Globus pallidus (tissue), 1 donor: ENCODE data around the gene SLCO4A1.
"Not testable (repeated sequence)": the region's sequence is repeated elsewhere in the genome, so short reads cannot be mapped to it uniquely, and the experiment has no call there.

Experiments used
- DNase-seq: peaks from one replicate; pipeline ENCODE4 v3.0.0-alpha.2; 2015; ENCODE audit warnings: low spot score

SLCO4A1 gene

GRCh38 chr20:62623488-62624324 lies 18.6 kb upstream of the SLCO4A1 start:
- DNase-seq, result no peak

DNA sequence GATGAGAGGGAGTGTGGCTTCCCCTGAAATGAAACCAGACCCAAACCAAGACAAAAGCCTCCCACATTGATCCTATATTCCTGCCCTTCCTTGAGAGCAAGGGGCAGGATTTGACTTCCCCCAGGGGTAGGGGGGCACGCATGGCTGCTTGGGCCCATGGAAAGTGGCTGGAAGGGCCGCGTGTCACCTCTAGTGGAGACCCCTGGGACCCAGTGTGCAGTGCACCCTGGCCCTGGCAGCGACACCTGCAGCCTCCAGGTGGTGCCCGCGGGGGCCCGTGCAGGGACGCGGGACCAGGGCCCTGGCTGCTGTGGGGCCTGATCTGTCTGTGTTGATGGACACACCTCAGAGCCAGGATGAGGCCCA lies 18.0 kb upstream of the SLCO4A1 start:
- no peak for DNase-seq

- no peak for DNase-seq
Measured at GRCh38 chr20:62624719-62625453, 17.4 kb upstream of the SLCO4A1 start.

DNA sequence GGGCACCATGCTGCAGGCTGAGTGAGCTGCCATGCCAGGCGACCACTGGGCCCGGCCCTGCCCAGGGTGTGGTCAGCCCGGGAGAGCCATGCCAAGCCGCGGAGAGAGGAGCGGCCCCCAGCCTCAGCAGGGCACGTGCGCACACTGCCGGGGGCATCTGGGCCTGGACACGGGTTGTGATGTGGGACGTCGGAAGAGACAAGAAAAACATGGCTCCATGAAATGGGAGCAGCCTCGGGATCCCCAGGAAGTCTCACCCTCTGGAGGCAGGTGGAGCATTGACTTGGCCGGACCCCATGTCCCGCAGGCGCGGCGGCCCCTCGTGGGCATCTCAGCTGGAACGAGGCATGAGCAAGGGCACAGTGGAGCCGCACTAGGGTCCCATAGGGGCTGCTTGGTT lies 16.8 kb upstream of the SLCO4A1 start:
- DNase-seq, result no peak

- no peak for DNase-seq
Measured at GRCh38 chr20:62625921-62626547, 16.3 kb upstream of the SLCO4A1 start.

DNA sequence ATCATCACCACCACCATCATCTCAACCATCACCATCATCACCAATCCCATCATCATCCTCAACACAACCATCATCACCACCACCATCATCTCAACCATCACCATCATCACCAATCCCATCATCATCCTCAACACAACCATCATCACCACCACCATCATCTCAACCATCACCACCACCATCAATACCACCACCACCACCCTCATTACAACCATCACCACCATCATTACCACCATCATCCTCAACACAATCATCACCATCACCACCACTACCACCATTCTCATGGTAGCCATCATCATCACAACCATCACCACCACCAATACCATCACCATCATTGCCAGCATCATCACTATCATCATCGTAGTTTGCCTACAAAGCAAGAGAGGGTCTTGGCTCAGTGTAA lies 14.9 kb upstream of the SLCO4A1 start:
- not testable (repeated sequence) for DNase-seq

DNA sequence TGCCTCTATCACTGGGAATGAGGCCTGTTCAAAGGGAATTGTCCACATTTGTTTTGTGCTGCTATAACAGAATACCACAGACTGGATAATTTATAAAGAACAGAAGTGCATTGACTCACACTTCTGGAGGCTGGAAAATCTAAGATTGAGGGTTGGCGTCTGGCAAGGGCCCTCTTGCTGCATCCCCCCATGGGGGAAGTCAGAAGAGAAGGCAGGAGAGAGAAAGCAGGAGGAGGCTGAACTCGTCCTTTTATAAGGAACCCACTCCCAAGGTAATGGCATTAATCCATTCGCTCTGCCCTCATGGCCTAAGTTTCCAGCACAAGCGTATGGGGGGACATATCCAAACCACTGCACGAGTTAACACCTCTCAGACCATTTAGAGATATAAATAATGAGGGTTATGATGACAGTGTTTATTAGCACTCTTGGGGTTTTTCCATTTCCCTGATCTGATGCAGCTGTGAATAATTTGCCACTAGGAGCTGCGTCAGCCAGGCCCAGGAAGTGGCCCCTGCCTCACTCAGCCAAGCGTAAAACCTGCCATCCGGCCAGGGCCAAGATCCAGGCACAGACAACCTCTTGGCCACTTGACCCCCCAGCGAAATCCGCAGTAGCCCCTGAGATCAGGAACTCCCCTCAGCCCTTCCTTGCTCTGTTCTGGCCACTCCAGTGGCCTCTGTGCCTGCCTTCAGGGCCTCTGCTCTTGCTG lies 14.2 kb upstream of the SLCO4A1 start:
- no peak for DNase-seq

- DNase-seq, result no peak
Measured at GRCh38 chr20:62628691-62629090, 13.6 kb upstream of the SLCO4A1 start.

DNA sequence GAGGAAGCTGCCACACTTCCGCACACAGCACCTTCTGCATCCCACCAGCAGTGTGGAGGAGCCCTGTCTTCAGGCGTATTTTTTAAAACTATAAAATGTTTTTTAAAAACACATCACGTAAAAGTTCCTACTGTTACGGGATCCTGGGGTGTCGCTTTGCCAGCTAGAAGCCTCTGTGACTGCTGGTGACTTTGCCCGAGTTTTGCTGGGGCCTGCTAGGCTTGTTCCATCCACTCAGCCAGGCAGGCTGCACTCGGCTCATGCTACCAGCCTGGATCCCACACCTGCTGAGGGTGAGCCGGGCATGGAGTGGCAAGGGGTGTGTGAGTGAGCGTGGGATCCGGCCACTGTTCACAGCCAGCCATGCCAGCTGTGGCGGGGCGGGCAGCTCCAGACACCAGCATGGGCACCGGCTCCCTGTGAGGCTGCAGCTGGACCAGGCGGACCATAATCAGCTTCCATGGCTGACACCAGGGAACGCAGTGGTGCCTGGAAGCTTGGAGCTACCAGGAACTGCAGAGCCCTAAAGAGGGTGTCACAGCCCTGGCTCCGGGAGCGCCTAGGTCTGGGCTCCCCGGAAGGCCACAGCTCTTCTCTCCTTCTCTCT lies 12.3 kb upstream of the SLCO4A1 start:
- DNase-seq, result no peak

GRCh38 chr20:62631336-62632308 lies 10.7 kb upstream of the SLCO4A1 start:
- no peak for DNase-seq

DNA sequence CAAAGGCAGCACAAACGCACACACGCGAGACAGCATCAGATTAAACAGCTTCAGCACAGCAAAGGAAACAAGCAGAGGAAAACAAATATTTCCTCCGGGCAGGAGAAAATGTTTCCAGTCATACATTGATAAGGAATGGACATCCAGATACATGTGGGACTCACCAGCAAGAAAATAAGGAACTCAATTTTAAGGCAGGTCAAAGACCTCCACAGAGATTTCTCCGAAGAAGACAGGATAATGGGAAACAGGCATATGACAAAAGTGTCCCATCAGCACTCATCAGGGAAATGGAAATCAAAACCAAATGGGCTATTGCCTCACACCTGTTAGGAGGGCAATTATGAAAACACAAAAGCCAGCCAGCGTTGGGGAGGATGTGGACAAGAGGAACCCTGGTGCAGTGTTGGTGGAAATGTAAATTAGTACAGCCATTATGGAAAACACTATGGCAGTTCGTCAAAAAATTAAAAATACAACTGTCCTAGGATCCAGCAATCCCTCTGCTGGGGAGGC lies 9.7 kb upstream of the SLCO4A1 start:
- no peak for DNase-seq

DNA sequence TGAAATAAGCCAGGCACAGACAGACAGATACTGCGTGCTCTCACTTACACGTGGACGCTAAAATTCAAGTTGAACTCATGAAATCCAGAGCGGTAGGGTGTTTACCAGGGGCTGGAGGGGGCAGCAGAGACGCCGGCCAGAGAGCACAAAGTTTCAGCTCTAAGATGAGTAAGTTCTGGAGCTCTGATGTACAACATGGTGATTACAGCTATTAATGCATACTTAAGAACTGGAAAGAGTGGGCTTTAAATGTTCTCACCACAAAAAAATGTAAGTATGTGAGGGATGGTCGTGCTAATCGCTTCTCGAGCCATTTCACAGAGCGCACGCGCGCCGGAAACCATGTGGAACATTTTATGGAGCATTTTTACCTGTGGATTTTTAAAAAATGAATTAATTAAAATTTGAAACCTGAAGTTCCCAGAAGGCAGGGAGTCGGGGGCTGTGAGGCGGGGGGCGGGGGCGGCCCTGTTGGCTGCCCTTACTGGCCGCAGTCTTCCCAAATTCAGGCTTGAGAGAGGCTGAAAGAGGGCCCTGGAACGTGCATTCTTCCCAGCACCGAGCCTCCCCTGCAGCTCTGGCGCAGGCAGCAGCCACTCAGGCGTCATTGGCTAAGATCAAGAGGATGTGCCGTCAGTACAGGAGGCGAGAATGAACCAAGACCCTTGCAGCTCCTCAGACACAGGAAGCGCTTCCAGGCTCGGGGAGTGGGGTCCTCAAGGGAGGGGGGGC lies 8.5 kb upstream of the SLCO4A1 start:
- DNase-seq, result no peak

GRCh38 chr20:62634330-62634967 lies 7.9 kb upstream of the SLCO4A1 start:
- DNase-seq, result no peak

DNA sequence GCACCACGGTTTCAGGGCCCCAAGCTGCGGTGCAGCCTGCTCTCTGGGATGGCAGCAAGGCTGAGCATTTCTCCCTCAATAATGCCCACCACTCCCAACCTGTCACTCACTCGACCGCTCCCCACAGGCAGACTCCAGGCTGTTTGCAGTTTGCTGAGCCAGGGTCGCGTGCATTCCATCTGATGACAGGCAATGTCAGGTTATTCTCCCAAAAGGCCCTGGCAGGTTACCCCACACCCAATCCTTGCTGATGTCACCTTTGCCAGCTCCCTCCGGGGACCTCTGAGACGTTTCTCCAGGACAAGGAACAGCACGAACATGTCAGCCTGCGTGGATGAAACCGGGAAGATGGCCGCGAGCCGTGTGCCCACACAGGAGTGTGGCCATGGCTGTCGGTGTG lies 7.1 kb upstream of the SLCO4A1 start:
- no peak for DNase-seq

DNA sequence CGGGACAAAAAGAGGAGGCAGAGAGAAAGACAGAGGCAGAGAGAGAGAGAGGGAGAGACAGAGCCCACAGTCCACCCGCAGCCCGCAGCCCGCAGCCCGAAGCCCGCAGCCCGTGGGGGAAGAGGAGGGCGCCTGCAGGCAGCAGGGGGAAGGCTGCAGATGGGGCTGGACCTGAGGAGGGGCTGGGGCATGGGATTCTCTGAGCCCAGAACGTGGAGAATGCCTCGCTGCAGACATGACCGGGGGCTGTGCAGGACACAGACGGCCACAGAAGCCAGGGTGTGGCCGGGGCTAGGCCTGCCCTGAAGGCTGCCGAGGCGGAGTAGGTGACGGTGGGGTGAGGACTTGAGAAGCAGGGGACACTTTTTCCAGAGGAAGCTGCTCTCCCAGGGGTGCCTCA lies 6.5 kb upstream of the SLCO4A1 start:
- no peak for DNase-seq

- DNase-seq, result no peak
Measured at GRCh38 chr20:62636446-62636845, 5.9 kb upstream of the SLCO4A1 start.

DNA sequence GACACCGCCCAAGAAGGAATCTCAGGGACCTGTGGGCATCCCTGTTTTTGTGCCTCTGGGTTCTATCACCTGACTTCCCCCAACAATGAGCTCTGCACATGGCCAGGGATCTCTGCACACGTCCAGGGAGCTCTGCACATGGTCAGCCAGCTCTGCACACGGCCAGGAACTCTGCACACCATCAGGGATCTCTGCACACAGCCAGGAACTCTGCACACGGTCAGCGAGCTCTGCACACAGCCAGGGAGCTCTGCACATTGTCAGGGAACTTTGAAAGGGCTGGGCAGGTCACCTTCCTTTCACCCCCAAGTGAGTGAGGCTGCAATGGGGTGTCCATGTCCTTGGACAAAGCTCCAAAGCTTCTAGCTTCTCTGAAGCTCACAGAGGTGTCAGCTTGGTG lies 5.2 kb upstream of the SLCO4A1 start:
- DNase-seq, result no peak

DNA sequence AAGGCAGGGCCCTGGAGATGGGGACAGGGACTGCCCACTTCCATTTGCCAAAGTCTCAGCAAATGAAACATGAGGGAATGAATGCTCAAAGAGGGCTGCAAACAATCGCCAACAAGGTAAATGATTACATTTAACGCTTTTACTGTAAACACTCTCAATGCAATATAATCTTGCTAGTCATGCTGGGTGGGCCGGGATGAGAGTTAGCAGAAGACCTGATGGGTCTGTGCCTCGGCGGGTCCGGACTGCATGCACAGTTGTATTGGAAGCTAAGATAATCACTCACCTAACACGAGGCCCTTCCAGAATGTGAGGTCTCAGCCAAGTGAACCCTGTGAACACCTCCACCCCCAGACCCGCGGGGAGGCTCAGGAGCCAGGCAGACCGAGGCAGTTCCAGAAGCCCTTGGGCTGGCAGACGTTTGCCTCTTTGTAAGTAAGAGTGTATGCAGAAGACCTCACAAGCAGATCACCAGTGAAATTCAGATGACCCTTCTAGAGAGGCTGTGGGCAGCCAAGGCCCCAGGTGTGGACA lies 4.7 kb upstream of the SLCO4A1 start:
- no peak for DNase-seq

DNA sequence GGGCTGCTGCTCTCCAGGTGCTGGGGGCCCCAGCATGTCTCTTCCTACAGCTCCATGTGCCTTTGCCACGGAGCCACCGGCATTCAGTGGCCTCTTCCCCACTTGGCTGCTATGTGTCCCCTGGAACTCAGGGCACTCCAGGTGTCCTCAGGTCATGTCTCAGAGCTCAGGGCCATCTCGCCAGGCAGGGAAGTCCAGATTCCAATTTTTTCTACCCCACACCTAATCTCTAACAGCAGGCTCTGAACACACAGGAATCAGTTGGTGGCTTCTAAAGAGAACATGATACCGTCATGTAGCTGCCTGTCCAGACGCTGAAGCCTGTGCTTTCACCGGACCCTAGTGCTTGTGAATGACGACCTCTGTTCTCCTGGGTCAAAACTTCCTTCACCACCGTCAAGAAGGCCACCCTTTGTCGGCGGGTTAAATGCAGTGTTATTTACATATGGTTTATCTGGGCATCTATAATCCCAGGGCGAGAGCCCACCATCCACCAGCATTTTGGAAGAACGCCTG lies 4.2 kb upstream of the SLCO4A1 start:
- DNase-seq, result no peak
